HuH-7 (cell line): Measurements from ENCODE around the gene IWS1.
A peak's percentile ranks its signal among the peaks of the same experiment; 100 is the strongest.

Experiments
- DNase-seq: peaks from one replicate; pipeline ENCODE4 v3.0.0; 2011; ENCODE audit warnings: low spot score

IWS1 gene

DNA sequence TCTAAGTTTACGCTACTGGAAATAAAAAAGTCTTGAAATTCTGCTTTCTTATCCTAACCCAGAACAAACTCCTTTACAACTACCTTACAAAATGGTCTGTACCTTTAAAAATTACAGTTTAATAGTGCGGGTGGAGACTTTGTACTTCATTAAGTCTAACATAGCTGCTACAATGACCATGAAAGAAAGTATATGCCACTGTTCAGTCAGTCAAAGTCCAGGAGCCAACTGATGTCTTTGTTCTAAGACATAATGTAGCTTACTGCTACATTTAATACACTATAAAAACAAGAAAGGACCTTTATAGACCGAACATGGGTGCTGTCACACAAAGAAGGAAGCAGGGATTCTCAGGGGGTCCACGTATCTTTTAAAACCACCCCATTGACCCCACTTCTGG is 36.0 kb downstream of the IWS1 start:
- no peak for DNase-seq

GRCh38 chr2:127486247-127487058 is 39.8 kb downstream of the IWS1 start:
- DNase-seq: no peak

DNA sequence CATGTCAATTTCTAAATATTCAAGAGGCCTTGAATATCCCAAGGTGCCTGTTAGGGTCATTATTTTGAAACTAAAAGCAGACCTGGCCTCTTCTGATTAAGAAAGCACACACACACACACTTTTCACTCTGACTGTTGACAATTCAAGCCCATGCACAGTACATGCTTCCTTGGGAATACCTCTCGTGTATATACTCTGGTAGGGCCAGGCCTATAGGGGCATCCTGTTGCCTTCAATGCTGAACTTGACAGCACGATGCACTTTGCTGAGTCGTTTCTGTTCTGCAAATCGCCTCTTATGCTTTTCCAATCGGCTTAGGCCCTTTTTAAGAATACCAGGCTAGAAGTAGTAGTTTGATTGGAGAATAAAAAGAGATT is 40.6 kb downstream of the IWS1 start:
- DNase-seq: no peak

DNA sequence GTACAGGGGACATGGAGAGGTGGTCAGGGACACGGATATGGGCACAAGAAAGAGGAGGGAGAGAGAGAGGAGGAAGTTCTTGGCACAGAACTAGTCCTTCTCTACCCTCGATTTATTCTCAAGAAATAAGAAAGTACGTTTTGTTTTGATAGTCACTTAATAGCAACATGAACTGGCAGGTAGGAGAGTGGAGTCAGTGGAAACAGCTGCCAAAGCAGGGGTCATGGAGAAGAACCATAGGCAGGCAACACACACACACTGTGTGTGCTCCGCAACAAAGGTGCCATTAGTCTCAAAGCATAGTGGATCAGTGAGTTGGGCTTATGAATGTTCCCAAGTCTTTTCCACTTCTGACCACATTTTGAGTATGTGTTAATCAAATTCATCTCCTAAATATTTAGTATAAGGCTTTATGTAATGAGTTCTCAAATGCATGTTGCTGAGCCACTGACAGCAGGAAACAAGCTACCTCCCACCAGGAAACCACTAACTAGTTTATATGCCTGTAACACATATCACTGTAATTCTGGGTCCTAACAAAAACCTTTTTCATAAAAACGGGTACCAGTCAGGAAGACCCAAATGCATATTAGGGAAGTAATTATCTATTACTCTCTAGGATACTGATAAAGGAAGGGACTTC is 41.1 kb downstream of the IWS1 start:
- DNase-seq: no peak

GRCh38 chr2:127482031-127482430 is 44.3 kb downstream of the IWS1 start:
- no peak for DNase-seq

- no peak for DNase-seq
Observed at GRCh38 chr2:127479866-127480743, 46.2 kb downstream of the IWS1 start.

DNA sequence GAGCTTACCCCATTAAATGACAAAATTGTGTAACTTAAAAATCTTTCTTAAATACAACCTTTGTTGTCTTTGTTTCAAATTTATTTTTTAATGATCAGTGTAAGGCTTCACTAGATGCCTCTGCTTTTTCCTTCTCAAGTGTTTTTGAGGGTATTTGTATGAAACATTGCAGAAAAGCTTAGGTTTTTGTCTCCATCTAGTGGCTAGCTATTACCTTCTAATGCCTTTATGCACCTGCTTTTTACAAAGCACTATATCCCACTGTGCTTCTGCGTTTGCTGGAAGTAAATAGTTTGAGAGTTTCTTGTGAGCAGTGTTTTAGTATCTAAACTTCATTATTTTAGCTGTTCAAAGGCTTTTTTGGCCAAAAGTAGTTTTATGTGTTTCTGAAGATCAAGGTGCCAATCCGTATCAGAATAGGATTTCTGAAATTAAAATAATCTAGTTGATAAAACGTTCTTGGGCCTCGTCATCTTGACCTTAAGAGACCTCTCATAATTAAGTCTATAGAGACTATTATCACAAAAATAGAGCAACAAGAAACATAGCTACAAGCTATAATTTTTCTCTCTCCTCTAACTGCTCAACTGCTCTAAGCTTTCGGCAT is 47.0 kb downstream of the IWS1 start:
- peak; percentile 51 for DNase-seq

DNA sequence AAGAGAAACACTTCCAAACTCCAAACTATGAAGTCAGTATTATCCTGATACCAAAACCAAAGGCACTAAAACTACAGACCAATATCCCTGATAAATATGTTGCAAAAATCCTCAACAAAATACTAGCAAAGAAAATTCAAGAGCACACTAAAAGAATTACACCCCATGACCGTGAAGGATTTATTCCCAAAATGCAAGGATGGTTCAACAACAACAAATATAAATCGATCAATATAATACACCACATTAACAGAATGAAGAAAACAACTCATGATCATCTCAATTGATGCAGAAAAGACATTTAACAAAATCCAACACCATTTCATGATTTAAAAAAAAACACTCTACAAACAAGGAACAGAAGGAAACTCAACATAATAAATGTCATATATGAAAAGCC is 50.5 kb downstream of the IWS1 start:
- no peak for DNase-seq

GRCh38 chr2:127472268-127472667 is 54.0 kb downstream of the IWS1 start:
- DNase-seq: no peak

DNA sequence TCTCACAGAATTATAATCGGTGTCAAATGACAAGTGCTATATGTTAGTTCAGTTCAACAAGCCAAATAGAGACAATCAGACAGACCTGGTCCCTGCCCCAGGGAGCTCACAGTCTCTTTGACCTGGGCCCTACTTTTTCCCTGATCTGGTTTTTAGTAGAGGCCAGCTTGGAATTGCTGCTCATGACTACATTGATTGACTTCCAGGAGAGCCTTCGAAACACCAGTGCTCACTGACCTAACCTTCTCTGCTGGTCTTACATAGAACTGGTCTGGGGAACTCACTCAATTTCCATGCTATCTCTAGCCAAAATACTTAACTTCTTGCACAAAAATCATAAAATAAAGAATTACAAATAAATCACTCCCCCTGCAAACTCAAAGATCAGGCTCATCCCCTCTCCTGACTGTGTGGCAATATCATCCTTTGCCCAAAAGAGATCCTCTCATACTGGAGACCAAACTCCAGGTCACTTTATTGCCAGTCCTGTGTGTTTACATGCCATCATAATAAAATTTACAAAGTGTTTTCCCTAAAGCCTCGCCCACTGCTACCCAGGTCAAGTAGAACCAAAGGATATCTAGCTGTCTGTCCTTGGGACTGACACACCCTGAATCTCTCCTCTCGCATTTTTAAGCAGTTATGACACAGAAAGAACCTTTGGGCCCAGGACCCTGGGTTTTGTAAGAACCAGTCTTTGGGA is 54.9 kb downstream of the IWS1 start:
- peak; percentile 42 for DNase-seq

DNA sequence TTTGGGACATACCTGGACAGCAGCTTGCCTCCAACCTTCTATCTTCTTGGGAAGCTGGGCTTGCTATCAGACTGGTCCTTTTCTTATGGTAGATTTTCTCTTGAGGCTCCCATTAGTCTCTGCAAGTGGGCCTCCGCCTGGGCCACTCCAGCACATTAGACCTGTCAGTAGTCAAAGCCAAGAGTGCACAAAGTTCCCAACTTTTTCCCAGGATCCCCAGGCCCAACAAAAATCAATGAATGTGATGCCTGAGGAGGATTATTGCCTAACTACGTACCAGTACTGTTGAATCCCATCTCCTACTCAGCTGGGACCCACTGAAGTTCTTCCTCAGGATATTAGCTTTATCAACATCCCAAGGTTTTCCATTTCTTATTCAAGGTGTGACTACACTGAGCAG is 56.3 kb downstream of the IWS1 start:
- no peak for DNase-seq

- DNase-seq: no peak
Observed at GRCh38 chr2:127469051-127469450, 57.2 kb downstream of the IWS1 start.

DNA sequence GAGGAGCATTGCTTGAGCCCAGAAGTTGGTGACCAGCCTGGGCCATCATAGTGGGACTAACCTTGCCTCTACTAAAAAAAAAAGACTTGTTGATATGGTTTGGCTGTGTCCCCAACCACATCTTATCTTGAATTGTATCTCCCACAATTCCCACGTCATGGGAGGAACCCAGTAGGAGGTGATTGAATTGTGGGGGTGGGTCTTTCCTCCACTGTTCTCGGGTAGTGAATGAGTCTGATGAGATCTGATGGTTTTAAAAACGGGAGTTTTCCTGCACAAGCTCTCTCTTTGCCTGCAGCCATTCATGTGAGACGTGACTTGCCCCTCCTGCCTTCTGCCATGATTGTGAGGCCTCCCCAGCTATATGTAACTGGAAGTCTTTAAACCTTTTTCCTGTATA is 61.0 kb downstream of the IWS1 start:
- DNase-seq: no peak

- DNase-seq: no peak
Observed at GRCh38 chr2:127464470-127465257, 61.6 kb downstream of the IWS1 start.

GRCh38 chr2:127463155-127463991 is 62.9 kb downstream of the IWS1 start:
- DNase-seq: no peak

DNA sequence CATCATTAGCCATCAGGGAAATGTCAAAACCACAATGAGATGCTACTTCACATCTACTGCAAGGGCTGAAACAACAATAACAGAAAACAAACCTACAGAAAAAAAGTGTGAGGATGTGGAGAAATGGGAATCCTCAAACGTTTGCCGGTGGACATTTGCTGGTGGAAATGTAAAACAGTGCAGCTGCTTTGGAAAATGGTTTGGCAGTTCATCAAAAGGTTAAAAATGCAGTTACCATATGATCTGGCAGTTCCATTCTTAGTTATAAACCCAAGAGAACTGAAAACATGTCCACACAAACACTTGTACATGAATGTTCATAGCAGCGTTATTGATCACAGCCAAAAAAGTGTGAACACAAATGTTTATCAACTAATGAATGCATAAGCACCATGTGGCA is 63.8 kb downstream of the IWS1 start:
- no peak for DNase-seq

GRCh38 chr2:127456960-127457359 is 69.3 kb downstream of the IWS1 start:
- no peak for DNase-seq

GRCh38 chr2:127455566-127456493 is 70.5 kb downstream of the IWS1 start:
- no peak for DNase-seq
